ENCODE results near the gene ENTPD2.

GRCh38 chr9:137056739-137057415 is 3.0 kb upstream of the ENTPD2 start:
- TF ChIP-seq CTCF (conservative IDR thresholded peaks at IDR 0.05; ENCODE audit: low read depth in 2 of 2): no peak
- no peak for TF ChIP-seq POLR2AphosphoS5 (IDR thresholded peaks at IDR 0.05; ENCODE audit: low read depth)
- no peak for TF ChIP-seq EZH2phosphoT487 (IDR thresholded peaks at IDR 0.05; ENCODE audit: unreplicated experiment)
- no peak for TF ChIP-seq REST (IDR thresholded peaks at IDR 0.05; ENCODE audit: unreplicated experiment)
- TF ChIP-seq EZH2 (IDR thresholded peaks at IDR 0.05; ENCODE audit: low read depth, unreplicated experiment): no peak
